GM12891 (cell line): ENCODE results near the gene ZBTB26.

ENCODE experiments used
- DNase-seq: peaks from one replicate; pipeline ENCODE4 v3.0.0; 2011; ENCODE audit warnings: low spot score; ENCODE audit not compliant: insufficient read length
- FAIRE-seq: peaks from 2 replicates; lab custom pipeline; 2011; peaks lifted over from hg19 to GRCh38; lab: Jason Lieb, UNC
- PAX5 ChIP-seq: IDR thresholded peaks from 2 replicates; pipeline ENCODE4 v1.6.1; 2011; ENCODE audit warnings: low read length, moderate library complexity, mild to moderate bottlenecking; ENCODE audit not compliant: insufficient read depth, severe bottlenecking
- POLR2A ChIP-seq: IDR thresholded peaks from 2 replicates; pipeline ENCODE4 v1.6.1; 2011; ENCODE audit warnings: low read depth, low read length, control low read depth
- POLR2AphosphoS5 ChIP-seq: IDR thresholded peaks from 2 replicates; pipeline ENCODE4 v1.6.1; 2011; ENCODE audit warnings: low read depth, low read length, control low read depth
- POU2F2 ChIP-seq: IDR thresholded peaks from 2 replicates; pipeline ENCODE4 v1.6.1; 2011; ENCODE audit warnings: low read depth, mild to moderate bottlenecking, control low read depth, low read length, moderate library complexity
- SPI1 ChIP-seq: IDR thresholded peaks from 2 replicates; pipeline ENCODE4 v1.6.1; 2011; ENCODE audit warnings: low read depth, low read length, control low read depth
- TAF1 ChIP-seq: IDR thresholded peaks from 2 replicates; pipeline ENCODE4 v1.6.1; 2011; ENCODE audit warnings: low read depth, low read length, control low read depth

The ZBTB26 gene

GRCh38 chr9:122946461-122947005 lies 15.2 kb upstream of the ZBTB26 start:
- DNase-seq (no peak), FAIRE-seq (no peak)
- TF ChIP-seq POLR2AphosphoS5 = no peak
- no peak for TF ChIP-seq POU2F2
- no peak for TF ChIP-seq POLR2A
- TF ChIP-seq SPI1 = no peak
- no peak for TF ChIP-seq TAF1
- TF ChIP-seq PAX5 = no peak

GRCh38 chr9:122944960-122945888 lies 13.9 kb upstream of the ZBTB26 start:
- FAIRE-seq = no peak
- TF ChIP-seq TAF1 = no peak
- DNase-seq = no peak

GRCh38 chr9:122941582-122942234 lies 10.4 kb upstream of the ZBTB26 start:
- no peak for DNase-seq
- peak; percentile 71 for FAIRE-seq
- TF ChIP-seq TAF1 (no peak), POU2F2 (no peak), SPI1 (no peak), POLR2AphosphoS5 (no peak), POLR2A (no peak), PAX5 (no peak)

- DNase-seq = peak; percentile 89
- peak; percentile 95 for FAIRE-seq
- peak; percentile 37; the same call in 1 of the 2 replicates for TF ChIP-seq POU2F2
- TF ChIP-seq POLR2A = peak; percentile 77
- peak; percentile 49; the same call in 1 of the 2 replicates for TF ChIP-seq TAF1
- no peak for TF ChIP-seq PAX5
- no peak for TF ChIP-seq SPI1
- TF ChIP-seq POLR2AphosphoS5 = peak; percentile 85
Measured at GRCh38 chr9:122940749-122941581, 9.7 kb upstream of the ZBTB26 start, which contains the start of gene RABGAP1. Gene RABGAP1, plus strand, starts transcription at chr9:122941020. Its CDS starts 16,040 bp downstream, at chr9:122957060.

GRCh38 chr9:122940454-122940748 lies 9.1 kb upstream of the ZBTB26 start:
- DNase-seq = no peak
- TF ChIP-seq TAF1 = no peak
- no peak for TF ChIP-seq PAX5
- TF ChIP-seq POU2F2 = no peak
- TF ChIP-seq SPI1 = no peak
- no peak for TF ChIP-seq POLR2AphosphoS5
- TF ChIP-seq POLR2A = no peak
- no peak for FAIRE-seq

- FAIRE-seq = no peak
- DNase-seq = no peak
- TF ChIP-seq POLR2AphosphoS5 (no peak), TAF1 (no peak), POLR2A (no peak), SPI1 (no peak), POU2F2 (no peak), PAX5 (no peak)
Measured at GRCh38 chr9:122939601-122940000, 8.3 kb upstream of the ZBTB26 start.

GRCh38 chr9:122936883-122937282 lies 5.6 kb upstream of the ZBTB26 start:
- FAIRE-seq (no peak), DNase-seq (no peak)
- TF ChIP-seq SPI1 (no peak), POLR2A (no peak), POU2F2 (no peak), POLR2AphosphoS5 (no peak), PAX5 (no peak), TAF1 (no peak)

GRCh38 chr9:122936464-122936863 lies 5.2 kb upstream of the ZBTB26 start:
- DNase-seq = no peak
- FAIRE-seq = no peak
- TF ChIP-seq SPI1 (no peak), TAF1 (no peak), PAX5 (no peak), POU2F2 (no peak), POLR2A (no peak), POLR2AphosphoS5 (no peak)

GRCh38 chr9:122930541-122931225 lies 629 bp downstream of the ZBTB26 start:
- DNase-seq (no peak), FAIRE-seq (peak; percentile 38)

More at GRCh38 chr9:122930541-122931225, 629 bp downstream of the ZBTB26 start:
- no peak for TF ChIP-seq TAF1
- no peak for TF ChIP-seq PAX5
- no peak for TF ChIP-seq POLR2A
- no peak for TF ChIP-seq POU2F2
- TF ChIP-seq POLR2AphosphoS5 = no peak
- TF ChIP-seq SPI1 = no peak
